GM13976 (cell line): ENCODE data around the gene CTR9.

ENCODE experiments used
- DNase-seq: peaks from one replicate; pipeline ENCODE4 v3.0.0; 2012; ENCODE audit warnings: low spot score
- CTCF ChIP-seq: IDR thresholded peaks from 2 replicates; pipeline ENCODE4 v1.5.1; 2012; ENCODE audit warnings: borderline replicate concordance, mild to moderate bottlenecking; ENCODE audit not compliant: insufficient read depth; ENCODE audit errors: extremely low read depth, missing control alignments, control extremely low read depth
- in situ Hi-C: fragments of 300-500 bp; cut with MboI; formaldehyde crosslinking; loops from one replicate; pipeline ENCODE4 v1.12.0; 2022; ENCODE audit warnings: low sequenced_read_pairs, mixed read lengths, inconsistent platforms; ENCODE audit not compliant: unreplicated experiment

CTR9 gene

GRCh38 chr11:10777393-10777793 lies 26.3 kb downstream of the CTR9 start:
- in situ Hi-C loops, result loop anchor here (25.0 kb wide), 1 partner anchor 1010 kb away; no protein-coding TSS in a partner anchor
- no peak for TF ChIP-seq CTCF
- no peak for DNase-seq

GRCh38 chr11:10777806-10778205 lies 26.8 kb downstream of the CTR9 start:
- in situ Hi-C loops, result loop anchor here (25.0 kb wide), 1 partner anchor 1009 kb away; no protein-coding TSS in a partner anchor
- DNase-seq, result no peak
- no peak for TF ChIP-seq CTCF

GRCh38 chr11:10778217-10778970 lies 27.3 kb downstream of the CTR9 start:
- in situ Hi-C loops, result loop anchor here (25.0 kb wide), 1 partner anchor 1009 kb away; no protein-coding TSS in a partner anchor
- no peak for DNase-seq
- no peak for TF ChIP-seq CTCF

GRCh38 chr11:10779086-10779485 lies 28.0 kb downstream of the CTR9 start:
- no peak for DNase-seq
- in situ Hi-C loops, result loop anchor here (25.0 kb wide), 1 partner anchor 1008 kb away; no protein-coding TSS in a partner anchor
- TF ChIP-seq CTCF, result no peak

- TF ChIP-seq CTCF, result no peak
- in situ Hi-C loops, result loop anchor here (25.0 kb wide), 1 partner anchor 1007 kb away; no protein-coding TSS in a partner anchor
- no peak for DNase-seq
Measured at GRCh38 chr11:10780040-10780439, 29.0 kb downstream of the CTR9 start.

- in situ Hi-C loops, result loop anchor here (25.0 kb wide), 1 partner anchor 1003 kb away; no protein-coding TSS in a partner anchor
- DNase-seq, result no peak
- no peak for TF ChIP-seq CTCF
Measured at GRCh38 chr11:10784232-10785145, 33.4 kb downstream of the CTR9 start.
